ENCODE results near the gene BMPR1A. TPM values are rescaled to one million over a fixed set of nuclear protein-coding genes. Genes with fewer than 3 reads are reported as not detected.
A peak's percentile ranks its signal among the peaks of the same experiment; 100 is the strongest.

The BMPR1A gene
- total RNA-seq, 1 donor from 2014 or later, result 11.2 TPM

DNA sequence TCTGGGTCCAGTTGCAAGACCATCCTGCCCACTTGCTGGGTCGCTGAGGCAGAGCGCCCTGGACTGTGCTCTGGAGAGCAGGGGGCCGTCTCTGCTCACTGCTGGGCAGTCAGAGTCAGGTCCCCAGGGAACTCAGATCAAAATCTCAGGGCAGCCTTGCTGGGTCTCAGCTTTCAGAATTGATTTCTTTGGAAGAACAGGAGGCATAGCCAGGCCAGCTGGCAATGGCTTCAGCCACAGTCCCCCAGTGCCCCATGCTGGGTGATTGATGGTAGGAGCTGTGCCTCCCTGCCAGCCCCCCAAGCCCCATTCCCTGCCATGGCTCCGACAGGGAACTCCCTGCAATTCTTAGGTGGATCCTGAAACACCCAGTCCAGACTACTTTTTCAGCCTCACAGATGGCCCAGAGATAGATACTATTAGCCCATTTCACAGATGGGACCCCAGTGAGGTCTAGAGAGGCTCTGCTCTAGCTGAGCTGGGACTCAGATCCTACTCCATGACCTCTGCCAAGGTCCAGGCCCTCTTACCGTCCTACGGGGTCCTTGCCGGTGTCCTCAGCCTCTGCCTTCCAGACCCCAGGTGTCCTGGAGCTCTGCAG lies 200.5 kb downstream of the BMPR1A start:
- intact Hi-C loops (cut with micrococcal nuclease), result no loop called here
- H3K9me3 Mint-ChIP-seq, result peaks cover 6% of the 10 kb centered on the region
- no peak for DNase-seq (ENCODE audit: low spot score)
- H3K27me3 Mint-ChIP-seq (ENCODE audit: low read depth), result no peaks in the 10 kb centered on the region
- no peaks in the 10 kb centered on the region for H3K36me3 Mint-ChIP-seq (ENCODE audit: low read depth)
- H3K4me3 Mint-ChIP-seq (ENCODE audit: low read depth), result no peak overlapping the region
- peaks cover 2% of the 10 kb centered on the region for H3K4me1 Mint-ChIP-seq (ENCODE audit: low read depth)
- H3K27ac Mint-ChIP-seq, result no peak overlapping the region

- H3K36me3 Mint-ChIP-seq (ENCODE audit: low read depth), result no peaks in the 10 kb centered on the region
- DNase-seq (ENCODE audit: low spot score), result no peak
- peaks cover 2% of the 10 kb centered on the region for H3K4me1 Mint-ChIP-seq (ENCODE audit: low read depth)
- H3K4me3 Mint-ChIP-seq (ENCODE audit: low read depth), result no peak within 1 kb of the TSS
- no peaks in the 10 kb centered on the region for H3K27me3 Mint-ChIP-seq (ENCODE audit: low read depth)
- no peaks in the 10 kb centered on the region for H3K9me3 Mint-ChIP-seq
- intact Hi-C loops (cut with micrococcal nuclease), result no loop called here
- H3K27ac Mint-ChIP-seq, result no peak within 1 kb of the TSS
Measured at GRCh38 chr10:86957471-86958115, 201.2 kb downstream of the BMPR1A start, which contains the start of gene MMRN2. MMRN2 (minus strand) TSS chr10:86957615; CDS start chr10:86957541, 74 bp downstream.

DNA sequence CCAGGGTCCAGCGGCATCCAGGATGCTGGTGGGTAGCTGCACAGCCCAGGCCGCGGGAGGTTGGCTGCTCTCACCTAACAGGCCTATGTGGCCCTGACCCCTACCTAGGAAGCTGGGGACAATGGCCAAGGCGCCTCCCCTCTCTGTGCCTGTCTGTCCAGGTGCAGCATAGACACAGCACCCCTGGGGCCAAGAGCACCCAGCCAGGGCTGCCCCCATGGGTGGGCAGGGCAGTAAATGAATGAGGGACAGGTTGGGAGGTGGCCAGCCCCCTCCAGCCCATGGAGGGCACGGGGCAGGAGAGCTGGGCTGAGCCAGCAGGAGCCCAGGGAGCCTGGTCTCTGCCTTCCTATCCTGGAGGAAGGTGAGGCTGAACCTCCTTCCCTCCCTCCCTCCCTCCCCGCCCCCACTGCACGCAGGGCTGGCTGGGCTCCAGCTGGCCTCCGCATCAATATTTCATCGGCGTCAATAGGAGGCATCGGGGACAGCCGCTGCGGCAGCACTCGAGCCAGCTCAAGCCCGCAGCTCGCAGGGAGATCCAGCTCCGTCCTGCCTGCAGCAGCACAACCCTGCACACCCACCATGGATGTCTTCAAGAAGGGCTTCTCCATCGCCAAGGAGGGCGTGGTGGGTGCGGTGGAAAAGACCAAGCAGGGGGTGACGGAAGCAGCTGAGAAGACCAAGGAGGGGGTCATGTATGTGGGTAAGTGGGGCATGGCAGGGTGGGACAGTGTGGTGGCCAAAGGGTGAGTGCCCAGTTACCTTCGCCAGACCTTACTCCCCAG lies 201.9 kb downstream of the BMPR1A start, which contains the start of gene SNCG:
Gene SNCG, plus strand, starts transcription at position 484 of the 785 bp plus-strand sequence. Its CDS starts 99 bp downstream, at position 583.
- no peak for DNase-seq (ENCODE audit: low spot score)
- Mint-ChIP-seq H3K36me3 (ENCODE audit: low read depth) (no peaks in the 10 kb centered on the region), H3K27ac (no peak within 1 kb of the TSS), H3K27me3 (ENCODE audit: low read depth) (no peaks in the 10 kb centered on the region), H3K4me1 (ENCODE audit: low read depth) (peaks cover 2% of the 10 kb centered on the region), H3K4me3 (ENCODE audit: low read depth) (no peak within 1 kb of the TSS), H3K9me3 (no peaks in the 10 kb centered on the region)
- intact Hi-C loops (cut with micrococcal nuclease), result no loop called here

DNA sequence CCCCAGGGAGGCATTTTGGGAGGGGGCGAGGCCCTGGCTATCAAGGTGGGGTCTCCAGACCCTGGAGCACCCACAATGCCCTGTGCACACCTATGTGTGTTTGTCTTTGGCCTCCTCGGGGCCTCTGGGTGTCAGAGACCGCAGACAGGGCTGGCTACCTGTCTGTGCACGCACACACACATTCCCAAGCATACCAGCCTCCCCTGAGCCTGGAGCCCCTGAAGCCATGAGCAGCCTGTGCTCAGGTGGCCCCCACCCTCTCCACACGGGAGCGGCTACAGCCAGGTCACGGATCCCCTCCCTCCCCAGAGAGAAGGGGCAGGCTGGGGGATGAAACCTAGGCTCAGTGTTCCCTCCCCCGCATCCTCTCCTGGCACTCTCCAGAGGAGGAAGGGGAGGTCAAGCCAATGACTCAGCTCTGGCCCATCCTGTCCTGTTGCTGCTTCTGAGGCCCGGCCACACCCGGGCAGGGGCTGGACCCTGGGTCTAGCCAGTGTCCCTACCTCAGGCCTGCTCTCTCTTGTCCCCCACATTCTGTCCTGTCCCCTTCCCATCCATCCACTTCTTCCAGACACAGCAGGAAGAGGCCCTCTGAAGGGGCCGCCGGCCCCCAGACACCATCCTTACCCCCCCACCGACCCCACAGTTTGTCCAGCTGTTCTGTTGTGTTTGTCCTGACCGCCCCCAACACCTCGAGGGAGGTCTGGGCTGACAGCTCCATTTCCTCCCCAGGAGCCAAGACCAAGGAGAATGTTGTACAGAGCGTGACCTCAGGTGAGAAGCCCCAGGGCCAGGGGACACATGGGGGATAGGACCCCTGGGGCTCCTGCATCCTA lies 202.7 kb downstream of the BMPR1A start:
- H3K4me1 Mint-ChIP-seq (ENCODE audit: low read depth), result peaks cover 2% of the 10 kb centered on the region
- H3K27ac Mint-ChIP-seq, result no peak overlapping the region
- no peak overlapping the region for H3K4me3 Mint-ChIP-seq (ENCODE audit: low read depth)
- DNase-seq (ENCODE audit: low spot score), result no peak
- H3K27me3 Mint-ChIP-seq (ENCODE audit: low read depth), result no peaks in the 10 kb centered on the region
- H3K36me3 Mint-ChIP-seq (ENCODE audit: low read depth), result no peaks in the 10 kb centered on the region
- intact Hi-C loops (cut with micrococcal nuclease), result no loop called here
- no peaks in the 10 kb centered on the region for H3K9me3 Mint-ChIP-seq

DNA sequence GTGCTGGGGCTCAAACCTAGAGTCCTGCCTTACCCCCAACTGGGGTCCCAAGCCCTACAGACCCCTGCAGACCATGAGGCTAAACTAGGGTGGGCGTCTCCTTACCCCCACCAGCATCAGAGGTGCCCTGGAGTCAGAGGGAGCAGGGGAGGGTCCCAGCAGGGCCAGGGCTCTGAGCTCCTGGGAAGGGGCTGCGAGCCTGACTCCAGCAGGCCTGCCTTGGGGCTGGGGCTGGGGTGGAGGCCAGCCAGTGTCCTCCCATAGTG lies 203.3 kb downstream of the BMPR1A start:
- DNase-seq (ENCODE audit: low spot score), result no peak
- Mint-ChIP-seq H3K4me3 (ENCODE audit: low read depth) (no peak overlapping the region), H3K4me1 (ENCODE audit: low read depth) (peaks cover 2% of the 10 kb centered on the region), H3K36me3 (ENCODE audit: low read depth) (no peaks in the 10 kb centered on the region), H3K9me3 (no peaks in the 10 kb centered on the region), H3K27me3 (ENCODE audit: low read depth) (no peaks in the 10 kb centered on the region), H3K27ac (no peak overlapping the region)
- intact Hi-C loops (cut with micrococcal nuclease), result loop anchor here (5.0 kb wide), 1 partner anchor 247 kb away; no protein-coding TSS in a partner anchor

DNA sequence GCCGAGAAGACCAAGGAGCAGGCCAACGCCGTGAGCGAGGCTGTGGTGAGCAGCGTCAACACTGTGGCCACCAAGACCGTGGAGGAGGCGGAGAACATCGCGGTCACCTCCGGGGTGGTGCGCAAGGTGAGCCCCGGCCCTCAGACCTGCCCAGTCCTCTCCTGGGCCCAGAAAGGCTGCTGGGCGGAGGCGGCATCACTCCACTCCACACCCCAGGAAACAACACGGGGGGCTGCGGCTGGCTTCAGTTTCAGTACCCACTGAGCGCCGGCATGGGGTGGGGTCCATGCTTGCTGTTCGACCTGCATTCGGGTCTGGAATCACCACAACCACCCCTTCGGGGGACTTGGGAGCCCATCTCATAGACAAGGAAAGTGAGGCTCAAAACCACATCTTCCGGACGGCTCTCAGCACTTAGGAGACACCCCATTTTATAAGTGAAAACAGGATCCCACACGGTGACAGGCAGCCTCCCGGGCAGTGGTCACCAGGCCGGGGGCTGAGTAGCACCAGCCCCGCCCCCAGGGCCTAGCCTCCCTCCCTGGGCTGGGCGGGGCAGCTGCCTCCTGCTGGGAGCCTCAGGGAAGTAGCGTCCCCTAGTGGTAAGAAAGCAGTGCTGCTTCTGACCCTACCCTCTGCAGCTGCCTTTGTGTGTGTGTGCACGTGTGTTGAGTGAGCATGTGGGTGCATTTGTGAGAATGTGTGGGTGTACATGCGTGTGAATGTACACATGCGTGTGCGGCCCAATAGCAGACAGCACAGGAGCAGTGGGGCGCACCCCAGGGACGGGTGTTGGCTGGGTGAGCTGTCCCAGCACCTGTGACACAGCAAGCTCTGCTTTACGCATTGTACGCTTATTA lies 203.8 kb downstream of the BMPR1A start:
- intact Hi-C loops (cut with micrococcal nuclease), result loop anchor here (5.0 kb wide), 1 partner anchor 248 kb away; no protein-coding TSS in a partner anchor

DNA sequence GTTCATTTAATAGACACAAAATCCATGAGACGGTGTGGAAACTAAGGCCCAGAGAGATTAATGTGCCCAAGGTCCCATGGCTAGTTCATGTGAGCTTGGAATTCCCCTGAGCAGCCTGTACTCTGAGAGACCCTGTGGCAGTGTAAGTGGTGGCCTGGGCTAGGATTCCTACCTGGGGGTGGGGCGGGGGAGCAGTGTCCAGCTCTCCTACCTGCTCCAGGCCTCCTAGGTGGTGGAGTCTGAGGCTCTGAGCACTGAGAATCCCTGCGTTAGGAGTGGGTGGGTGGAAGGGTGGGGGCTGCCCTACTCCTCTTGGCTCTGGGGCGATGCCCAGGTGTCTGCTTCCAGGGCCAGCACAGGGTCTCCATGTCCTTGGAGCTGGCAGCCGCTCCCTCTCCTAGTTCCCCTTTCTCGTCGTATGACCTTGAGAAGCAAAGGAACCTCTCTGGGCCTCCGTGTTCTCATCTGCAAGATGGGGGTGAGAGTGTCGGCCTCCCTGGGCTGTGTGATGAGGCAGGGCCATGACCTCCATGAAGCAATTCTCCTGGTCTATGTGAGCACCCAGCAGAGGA lies 204.5 kb downstream of the BMPR1A start:
- DNase-seq (ENCODE audit: low spot score), result no peak
- H3K27me3 Mint-ChIP-seq (ENCODE audit: low read depth), result no peaks in the 10 kb centered on the region
- peaks cover 6% of the 10 kb centered on the region for H3K4me1 Mint-ChIP-seq (ENCODE audit: low read depth)
- H3K9me3 Mint-ChIP-seq, result no peaks in the 10 kb centered on the region
- intact Hi-C loops (cut with micrococcal nuclease), result loop anchor here (5.0 kb wide), 1 partner anchor 249 kb away; no protein-coding TSS in a partner anchor
- no peaks in the 10 kb centered on the region for H3K36me3 Mint-ChIP-seq (ENCODE audit: low read depth)
- H3K4me3 Mint-ChIP-seq (ENCODE audit: low read depth), result no peak overlapping the region
- H3K27ac Mint-ChIP-seq, result no peak overlapping the region

More for the DNA sequence above, 203.8 kb downstream of the BMPR1A start:
- H3K27me3 Mint-ChIP-seq (ENCODE audit: low read depth), result no peaks in the 10 kb centered on the region
- DNase-seq (ENCODE audit: low spot score), result peak; percentile 25
- H3K36me3 Mint-ChIP-seq (ENCODE audit: low read depth), result no peaks in the 10 kb centered on the region
- H3K4me3 Mint-ChIP-seq (ENCODE audit: low read depth), result no peak overlapping the region
- H3K4me1 Mint-ChIP-seq (ENCODE audit: low read depth), result peaks cover 2% of the 10 kb centered on the region
- no peaks in the 10 kb centered on the region for H3K9me3 Mint-ChIP-seq
- no peak overlapping the region for H3K27ac Mint-ChIP-seq

- peaks cover 13% of the 10 kb centered on the region for H3K4me1 Mint-ChIP-seq (ENCODE audit: low read depth)
- H3K27me3 Mint-ChIP-seq (ENCODE audit: low read depth), result no peaks in the 10 kb centered on the region
- intact Hi-C loops (cut with micrococcal nuclease), result loop anchor here (5.0 kb wide), 1 partner anchor 249 kb away; no protein-coding TSS in a partner anchor
- H3K27ac Mint-ChIP-seq, result no peak overlapping the region
- no peaks in the 10 kb centered on the region for H3K9me3 Mint-ChIP-seq
- H3K4me3 Mint-ChIP-seq (ENCODE audit: low read depth), result no peak overlapping the region
- no peaks in the 10 kb centered on the region for H3K36me3 Mint-ChIP-seq (ENCODE audit: low read depth)
- no peak for DNase-seq (ENCODE audit: low spot score)
Measured at GRCh38 chr10:86961481-86962091, 205.2 kb downstream of the BMPR1A start.

DNA sequence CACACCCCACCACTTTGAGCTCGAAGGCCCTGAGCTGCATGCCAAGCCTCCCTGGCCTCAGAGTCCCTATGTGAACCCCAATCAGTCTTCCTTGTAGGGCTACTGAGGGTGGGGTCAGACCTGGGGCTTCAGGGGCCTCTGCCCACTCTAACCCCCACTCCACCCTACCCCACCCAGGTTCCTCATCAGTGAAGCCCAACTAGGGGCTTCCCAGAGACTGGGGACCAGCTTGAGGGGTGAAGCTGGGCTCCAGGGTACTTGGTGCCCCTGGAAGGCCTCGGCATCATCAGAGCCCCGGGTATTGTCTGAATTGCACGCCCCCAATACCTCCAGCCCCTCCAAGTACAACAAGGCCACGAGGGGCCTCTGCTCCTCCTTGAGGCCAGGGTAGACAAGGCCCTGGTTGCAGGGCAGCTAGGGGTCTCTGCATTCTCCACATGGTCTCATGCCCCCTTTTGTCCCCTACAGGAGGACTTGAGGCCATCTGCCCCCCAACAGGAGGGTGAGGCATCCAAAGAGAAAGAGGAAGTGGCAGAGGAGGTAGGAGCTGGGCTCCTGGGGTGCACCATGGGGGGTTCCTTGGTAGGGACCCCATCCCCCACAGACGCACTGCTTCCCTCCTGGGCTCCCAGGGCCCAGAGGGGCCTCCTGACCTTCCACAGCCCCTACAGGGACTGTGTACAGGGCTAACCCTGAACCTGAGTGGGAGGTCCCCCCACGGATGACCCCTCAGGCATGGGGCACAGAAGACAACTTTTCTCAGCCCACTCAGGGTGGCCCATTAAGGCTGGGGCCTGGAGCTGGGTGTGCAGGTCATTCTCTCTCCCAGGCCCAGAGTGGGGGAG lies 205.9 kb downstream of the BMPR1A start:
- no peak for DNase-seq (ENCODE audit: low spot score)
- Mint-ChIP-seq H3K36me3 (ENCODE audit: low read depth) (no peaks in the 10 kb centered on the region), H3K4me1 (ENCODE audit: low read depth) (peaks cover 16% of the 10 kb centered on the region), H3K4me3 (ENCODE audit: low read depth) (no peak overlapping the region), H3K27ac (no peak overlapping the region), H3K9me3 (no peaks in the 10 kb centered on the region), H3K27me3 (ENCODE audit: low read depth) (no peaks in the 10 kb centered on the region)
- intact Hi-C loops (cut with micrococcal nuclease), result loop anchor here (5.0 kb wide), 1 partner anchor 250 kb away; no protein-coding TSS in a partner anchor

- intact Hi-C loops (cut with micrococcal nuclease), result loop anchor here (5.0 kb wide), 1 partner anchor 251 kb away; no protein-coding TSS in a partner anchor
- no peaks in the 10 kb centered on the region for H3K9me3 Mint-ChIP-seq
- no peak overlapping the region for H3K4me3 Mint-ChIP-seq (ENCODE audit: low read depth)
- H3K27ac Mint-ChIP-seq, result no peak overlapping the region
- H3K36me3 Mint-ChIP-seq (ENCODE audit: low read depth), result no peaks in the 10 kb centered on the region
- H3K27me3 Mint-ChIP-seq (ENCODE audit: low read depth), result peaks cover 2% of the 10 kb centered on the region
- DNase-seq (ENCODE audit: low spot score), result no peak
- H3K4me1 Mint-ChIP-seq (ENCODE audit: low read depth), result peaks cover 16% of the 10 kb centered on the region
Measured at GRCh38 chr10:86962981-86963310, 206.5 kb downstream of the BMPR1A start.
